Gastrocnemius medialis (tissue), 4 donors: Measurements from ENCODE around the gene CSF3R. TPM values are rescaled to one million over a fixed set of nuclear protein-coding genes. Genes with fewer than 3 reads are reported as not detected.

Source experiments
- ATAC-seq, 2 donors: fragments of 150-250 bp; one replicate each; pipeline ENCODE4 v1.9.1; 2016
- DNase-seq, 2 donors: peaks; one replicate each; pipeline ENCODE4 v3.0.0-alpha.2; 2019
- H3K27ac ChIP-seq, 4 donors: fragments of 200-600 bp; sonication (generic); 1 replicate in 1 of 4; 2 replicates in 3 of 4; pipeline ENCODE4 v1.5.1; 2016 to 2018; ENCODE audit warnings: mild to moderate bottlenecking in 2 of 4, moderate library complexity in 1 of 4
- H3K27me3 ChIP-seq, 3 donors: fragments of 200-600 bp; sonication (generic) in 2 of 3; 1 replicate in 1 of 3; 2 replicates in 2 of 3; pipeline versions ENCODE4 v1.5.1 to v1.6.0; 2016 to 2019; ENCODE audit warnings: mild to moderate bottlenecking in 1 of 3, moderate library complexity in 1 of 3
- H3K36me3 ChIP-seq, 2 donors: fragments of 200-600 bp; sonication (generic) in 1 of 2; one replicate each; pipeline ENCODE4 v1.5.1; 2017 to 2018
- H3K4me1 ChIP-seq, 2 donors: fragments of 200-600 bp; sonication (generic) in 1 of 2; one replicate each; pipeline ENCODE4 v1.5.1; 2016 to 2017; ENCODE audit warnings: mild to moderate bottlenecking in 2 of 2
- H3K4me3 ChIP-seq, 4 donors: fragments of 200-600 bp; sonication (generic) in 3 of 4; 1 replicate in 1 of 4; 2 replicates in 3 of 4; pipeline ENCODE4 v1.5.1; 2016 to 2019; ENCODE audit warnings: mild to moderate bottlenecking in 2 of 4
- H3K9me3 ChIP-seq, 3 donors: fragments of 200-600 bp; sonication (generic) in 2 of 3; 1 replicate in 1 of 3; 2 replicates in 2 of 3; pipeline ENCODE4 v1.5.1; 2016 to 2019
- CTCF ChIP-seq, 5 experiments: fragments of 450-650 bp in 3 of 5; fragments of 200-600 bp in 2 of 5; sonication (generic) in 2 of 5; IDR thresholded peaks in 4 of 5; conservative IDR thresholded peaks in 1 of 5; 1 replicate in 4 of 5; 2 replicates in 1 of 5; pipeline ENCODE4 v1.5.1; 2016 to 2019; ENCODE audit warnings: antibody characterized with exemption in 5 of 5, mild to moderate bottlenecking in 3 of 5, moderate library complexity in 3 of 5
- POLR2A ChIP-seq, 2 donors: fragments of 450-650 bp; IDR thresholded peaks; one replicate each; pipeline ENCODE4 v1.6.1; 2017; ENCODE audit warnings: antibody characterized with exemption in 2 of 2, mild to moderate bottlenecking in 2 of 2, moderate library complexity in 2 of 2
- in situ Hi-C, 4 donors: fragments of 200-750 bp; cut with MboI; loops; one replicate each; pipeline versions ENCODE4 v1.15.0 to v1.8.0; 2017; ENCODE audit warnings: low sequenced_read_pairs in 4 of 4
- intact Hi-C: fragments of 100-400 bp; cut with DNase I; formaldehyde crosslinking; loops from one replicate; pipeline ENCODE4 v1.15.1; 2023; ENCODE audit warnings: low total_unique reads
- total RNA-seq, 4 donors: library from RNA; depleted of rRNA; stranded (reverse); fragments of >200 nt; gene quantifications; one replicate each; pipeline versions ENCODE4 v1.1.0 to v1.2.3, GENCODE V29; 2016

CSF3R gene
- total RNA-seq, 4 donors from 2014 or later = 0.29 to 6.4 (median 3.9) TPM

GRCh38 chr1:36458910-36459309, 23.8 kb downstream of the CSF3R start:
- intact Hi-C loops = no loop called here
- in situ Hi-C loops = no loop called here
- Histone ChIP-seq H3K27ac (no peak overlapping the region), H3K36me3 (peaks cover 0 to 73% of the 10 kb centered on the region in 2 donors), H3K27me3 (no peaks in the 10 kb centered on the region), H3K9me3 (no peaks in the 10 kb centered on the region), H3K4me1 (peaks cover 14 to 16% of the 10 kb centered on the region in 2 donors), H3K4me3 (no peak overlapping the region)
- ATAC-seq = no peak
- no peak for TF ChIP-seq CTCF (IDR thresholded peaks at IDR 0.05 in 4 of 5, conservative IDR thresholded peaks at IDR 0.05 in 1 of 5)
- no peak for TF ChIP-seq POLR2A (IDR thresholded peaks at IDR 0.05)
- no peak for DNase-seq

GRCh38 chr1:36457691-36458090, 25.0 kb downstream of the CSF3R start:
- in situ Hi-C loops = no loop called here
- Histone ChIP-seq H3K4me3 (no peak overlapping the region), H3K4me1 (peaks cover 5 to 6% of the 10 kb centered on the region in 2 donors), H3K27ac (no peak overlapping the region), H3K9me3 (no peaks in the 10 kb centered on the region), H3K27me3 (no peaks in the 10 kb centered on the region), H3K36me3 (peaks cover 0 to 73% of the 10 kb centered on the region in 2 donors)
- intact Hi-C loops = no loop called here
- no peak for TF ChIP-seq CTCF (IDR thresholded peaks at IDR 0.05 in 4 of 5, conservative IDR thresholded peaks at IDR 0.05 in 1 of 5)
- TF ChIP-seq POLR2A (IDR thresholded peaks at IDR 0.05) = no peak
- no peak for DNase-seq
- no peak for ATAC-seq

GRCh38 chr1:36456391-36456928, 26.3 kb downstream of the CSF3R start:
- Histone ChIP-seq H3K4me1 (peaks cover 0 to 3% of the 10 kb centered on the region in 2 donors), H3K4me3 (no peak overlapping the region), H3K27me3 (no peaks in the 10 kb centered on the region), H3K27ac (no peak overlapping the region), H3K9me3 (no peaks in the 10 kb centered on the region), H3K36me3 (peaks cover 0 to 72% of the 10 kb centered on the region in 2 donors)
- ATAC-seq (no peak), DNase-seq (no peak)
- in situ Hi-C loops = no loop called here
- TF ChIP-seq CTCF (IDR thresholded peaks at IDR 0.05 in 4 of 5, conservative IDR thresholded peaks at IDR 0.05 in 1 of 5) (no peak), POLR2A (IDR thresholded peaks at IDR 0.05) (no peak)
- intact Hi-C loops = no loop called here

GRCh38 chr1:36455386-36455785, 27.3 kb downstream of the CSF3R start:
- ATAC-seq = no peak
- no peak for TF ChIP-seq POLR2A (IDR thresholded peaks at IDR 0.05)
- no peak for TF ChIP-seq CTCF (IDR thresholded peaks at IDR 0.05 in 4 of 5, conservative IDR thresholded peaks at IDR 0.05 in 1 of 5)
- H3K27ac ChIP-seq = no peak overlapping the region
- in situ Hi-C loops = no loop called here
- H3K4me1 ChIP-seq = peaks cover 0 to 11% of the 10 kb centered on the region in 2 donors
- intact Hi-C loops = no loop called here
- H3K9me3 ChIP-seq = no peaks in the 10 kb centered on the region
- H3K4me3 ChIP-seq = no peak overlapping the region
- H3K27me3 ChIP-seq = no peaks in the 10 kb centered on the region
- DNase-seq = no peak
- H3K36me3 ChIP-seq = peaks cover 0 to 61% of the 10 kb centered on the region in 2 donors
